Trophoblast cell (in vitro differentiated cells and primary cell): ENCODE measurements around the gene LPCAT3.

Experiments used
- DNase-seq, 2 donors: peaks; one replicate each; pipeline ENCODE4 v3.0.0-alpha.2; 2016
- H2AFZ ChIP-seq: 2 replicates; pipeline ENCODE4 v1.6.1; 2013; ENCODE audit warnings: low read length, moderate library complexity, mild to moderate bottlenecking; ENCODE audit not compliant: insufficient read depth, poor library complexity
- H2AK5ac ChIP-seq: 2 replicates; pipeline ENCODE4 v1.6.1; 2013; ENCODE audit warnings: mild to moderate bottlenecking, low read length
- H2BK120ac ChIP-seq: 2 replicates; pipeline ENCODE4 v1.6.1; 2013; ENCODE audit warnings: low read length, mild to moderate bottlenecking, moderate library complexity; ENCODE audit not compliant: insufficient read depth, poor library complexity
- H2BK12ac ChIP-seq: 2 replicates; pipeline ENCODE4 v1.6.1; 2013; ENCODE audit warnings: mild to moderate bottlenecking, low read length, moderate library complexity
- H2BK5ac ChIP-seq: 2 replicates; pipeline ENCODE4 v1.6.1; 2013; ENCODE audit warnings: low read length, low read depth, moderate library complexity, mild to moderate bottlenecking; ENCODE audit not compliant: poor library complexity
- H3K14ac ChIP-seq: 2 replicates; pipeline ENCODE4 v1.6.1; 2013; ENCODE audit warnings: mild to moderate bottlenecking, low read length
- H3K18ac ChIP-seq: 2 replicates; pipeline ENCODE4 v1.6.1; 2013; ENCODE audit warnings: mild to moderate bottlenecking, low read length
- H3K23ac ChIP-seq: 2 replicates; pipeline ENCODE4 v1.6.1; 2013; ENCODE audit warnings: low read length
- H3K27ac ChIP-seq: 2 replicates; pipeline ENCODE4 v1.5.1; 2013; ENCODE audit warnings: low read depth, mild to moderate bottlenecking, inconsistent platforms, low read length, moderate library complexity
- H3K27me3 ChIP-seq: 2 replicates; pipeline ENCODE4 v1.6.1; 2013; ENCODE audit warnings: inconsistent platforms, mild to moderate bottlenecking, low read length, moderate library complexity; ENCODE audit not compliant: insufficient read depth
- H3K36me3 ChIP-seq, 2 experiments: 1 replicate in 1 of 2; 2 replicates in 1 of 2; pipeline ENCODE4 v1.6.1; 2013; ENCODE audit warnings: low read length in 2 of 2, mild to moderate bottlenecking in 2 of 2, moderate library complexity in 1 of 2; ENCODE audit not compliant: insufficient read depth in 2 of 2, control insufficient read depth in 1 of 2
- H3K4ac ChIP-seq: 2 replicates; pipeline ENCODE4 v1.6.1; 2013; ENCODE audit warnings: low read depth, mild to moderate bottlenecking, low read length, moderate library complexity
- H3K4me1 ChIP-seq, 2 experiments: 1 replicate in 1 of 2; 2 replicates in 1 of 2; pipeline ENCODE4 v1.6.1; 2013; ENCODE audit warnings: low read length in 2 of 2, mild to moderate bottlenecking in 2 of 2, moderate library complexity in 1 of 2; ENCODE audit not compliant: insufficient read depth in 2 of 2, control insufficient read depth in 1 of 2
- H3K4me2 ChIP-seq: 2 replicates; pipeline ENCODE4 v1.6.1; 2013; ENCODE audit warnings: inconsistent platforms, mild to moderate bottlenecking, low read length, moderate library complexity
- H3K4me3 ChIP-seq: 2 replicates; pipeline ENCODE4 v1.5.1; 2013; ENCODE audit warnings: mild to moderate bottlenecking, low read depth, low read length, inconsistent platforms
- H3K79me1 ChIP-seq: one replicate; pipeline ENCODE4 v1.6.1; 2013; ENCODE audit warnings: low read length
- H3K79me2 ChIP-seq: 2 replicates; pipeline ENCODE4 v1.6.1; 2013; ENCODE audit warnings: low read length, mild to moderate bottlenecking; ENCODE audit not compliant: control insufficient read depth, insufficient read depth, poor library complexity
- H3K9ac ChIP-seq: 2 replicates; pipeline ENCODE4 v1.6.1; 2013; ENCODE audit warnings: mild to moderate bottlenecking, low read length
- H3K9me3 ChIP-seq: 2 replicates; pipeline ENCODE4 v1.6.1; 2013; ENCODE audit warnings: low read depth, mild to moderate bottlenecking, control low read depth, inconsistent platforms, low read length; ENCODE audit not compliant: insufficient read depth
- H4K12ac ChIP-seq: 2 replicates; pipeline ENCODE4 v1.6.1; 2013; ENCODE audit warnings: low read depth, mild to moderate bottlenecking, low read length, moderate library complexity
- H4K8ac ChIP-seq: 2 replicates; pipeline ENCODE4 v1.6.1; 2013; ENCODE audit warnings: low read depth, mild to moderate bottlenecking, low read length, moderate library complexity
- H4K91ac ChIP-seq: one replicate; pipeline ENCODE4 v1.6.1; 2013; ENCODE audit warnings: low read depth, mild to moderate bottlenecking, low read length, moderate library complexity
- WGBS: extraction: QIAGEN DNeasy Blood & Tissue Kit; methylation state at CpG from one replicate; pipeline ENCODE4 v1.1.7; 2013; ENCODE audit warnings: missing lambda C conversion rate; ENCODE audit not compliant: insufficient read length, insufficient coverage; ENCODE audit errors: extremely low coverage; 5-methylcytosine and 5-hydroxymethylcytosine counted together

Gene LPCAT3

DNA sequence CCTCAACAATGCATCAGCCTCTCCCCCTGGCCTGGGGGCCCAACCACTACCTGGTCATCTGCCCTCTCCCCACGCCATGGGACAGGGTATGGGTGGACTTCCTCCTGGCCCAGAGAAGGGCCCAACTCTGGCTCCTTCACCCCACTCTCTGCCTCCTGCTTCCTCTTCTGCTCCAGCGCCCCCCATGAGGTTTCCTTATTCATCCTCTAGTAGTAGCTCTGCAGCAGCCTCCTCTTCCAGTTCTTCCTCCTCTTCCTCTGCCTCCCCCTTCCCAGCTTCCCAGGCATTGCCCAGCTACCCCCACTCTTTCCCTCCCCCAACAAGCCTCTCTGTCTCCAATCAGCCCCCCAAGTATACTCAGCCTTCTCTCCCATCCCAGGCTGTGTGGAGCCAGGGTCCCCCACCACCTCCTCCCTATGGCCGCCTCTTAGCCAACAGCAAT is 82.1 kb downstream of the LPCAT3 start:
- no peak overlapping the region for H4K12ac ChIP-seq
- H2BK120ac ChIP-seq = no peak overlapping the region
- H4K91ac ChIP-seq = no peak overlapping the region
- no peak overlapping the region for H2BK5ac ChIP-seq
- no peaks in the 10 kb centered on the region for H3K9me3 ChIP-seq
- no peak overlapping the region for H3K27ac ChIP-seq
- no peak overlapping the region for H2AK5ac ChIP-seq
- H3K79me1 ChIP-seq = peaks cover 8% of the 10 kb centered on the region
- no peak overlapping the region for H3K14ac ChIP-seq
- H3K9ac ChIP-seq = no peak overlapping the region
- H2BK12ac ChIP-seq = no peak overlapping the region
- no CpG with 5 or more reads among the region's 3 CpGs for WGBS
- peaks cover 60 to 68% of the 10 kb centered on the region in 2 experiments for H3K36me3 ChIP-seq
- H3K4me2 ChIP-seq = no peak overlapping the region
- peaks cover 8% of the 10 kb centered on the region for H3K79me2 ChIP-seq
- no peak for DNase-seq
- H2AFZ ChIP-seq = no peak overlapping the region
- H3K4me1 ChIP-seq = peaks cover 5 to 9% of the 10 kb centered on the region in 2 experiments
- H4K8ac ChIP-seq = no peak overlapping the region
- no peak overlapping the region for H3K4me3 ChIP-seq
- no peak overlapping the region for H3K23ac ChIP-seq
- H3K18ac ChIP-seq = no peak overlapping the region
- H3K4ac ChIP-seq = no peak overlapping the region
- no peaks in the 10 kb centered on the region for H3K27me3 ChIP-seq

DNA sequence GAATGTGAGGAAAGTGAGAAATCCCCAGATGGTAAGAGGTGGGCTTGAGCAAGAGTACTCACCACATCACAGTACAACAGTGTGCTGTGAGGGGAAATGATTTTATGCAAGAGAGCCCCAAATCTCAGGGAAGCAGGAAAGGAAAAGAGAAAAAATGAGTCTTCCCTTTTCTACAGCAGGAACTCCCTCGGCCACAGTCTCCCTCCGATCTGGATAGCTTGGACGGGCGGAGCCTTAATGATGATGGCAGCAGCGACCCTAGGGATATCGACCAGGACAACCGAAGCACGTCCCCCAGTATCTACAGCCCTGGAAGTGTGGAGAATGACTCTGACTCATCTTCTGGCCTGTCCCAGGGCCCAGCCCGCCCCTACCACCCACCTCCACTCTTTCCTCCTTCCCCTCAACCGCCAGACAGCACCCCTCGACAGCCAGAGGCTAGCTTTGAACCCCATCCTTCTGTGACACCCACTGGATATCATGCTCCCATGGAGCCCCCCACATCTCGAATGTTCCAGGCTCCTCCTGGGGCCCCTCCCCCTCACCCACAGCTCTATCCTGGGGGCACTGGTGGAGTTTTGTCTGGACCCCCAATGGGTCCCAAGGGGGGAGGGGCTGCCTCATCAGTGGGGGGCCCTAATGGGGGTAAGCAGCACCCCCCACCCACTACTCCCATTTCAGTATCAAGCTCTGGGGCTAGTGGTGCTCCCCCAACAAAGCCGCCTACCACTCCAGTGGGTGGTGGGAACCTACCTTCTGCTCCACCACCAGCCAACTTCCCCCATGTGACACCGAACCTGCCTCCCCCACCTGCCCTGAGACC is 82.7 kb downstream of the LPCAT3 start:
- no peak for DNase-seq
- no peak overlapping the region for H4K91ac ChIP-seq
- no peak overlapping the region for H3K14ac ChIP-seq
- no peak overlapping the region for H2AK5ac ChIP-seq
- H3K4ac ChIP-seq = no peak overlapping the region
- H3K23ac ChIP-seq = no peak overlapping the region
- H3K9ac ChIP-seq = no peak overlapping the region
- H3K36me3 ChIP-seq = peaks cover 53 to 61% of the 10 kb centered on the region in 2 experiments
- peaks cover 8% of the 10 kb centered on the region for H3K79me1 ChIP-seq
- no peak overlapping the region for H2BK5ac ChIP-seq
- no peak overlapping the region for H3K27ac ChIP-seq
- no peak overlapping the region for H3K18ac ChIP-seq
- H3K27me3 ChIP-seq = no peaks in the 10 kb centered on the region
- H2BK120ac ChIP-seq = no peak overlapping the region
- H3K4me3 ChIP-seq = no peak overlapping the region
- no peak overlapping the region for H3K4me2 ChIP-seq
- H3K9me3 ChIP-seq = no peaks in the 10 kb centered on the region
- no peak overlapping the region for H4K12ac ChIP-seq
- peaks cover 8% of the 10 kb centered on the region for H3K79me2 ChIP-seq
- WGBS = no CpG with 5 or more reads among the region's 14 CpGs
- H3K4me1 ChIP-seq = peaks cover 5 to 9% of the 10 kb centered on the region in 2 experiments
- H2AFZ ChIP-seq = no peak overlapping the region
- H4K8ac ChIP-seq = no peak overlapping the region
- H2BK12ac ChIP-seq = no peak overlapping the region

DNA sequence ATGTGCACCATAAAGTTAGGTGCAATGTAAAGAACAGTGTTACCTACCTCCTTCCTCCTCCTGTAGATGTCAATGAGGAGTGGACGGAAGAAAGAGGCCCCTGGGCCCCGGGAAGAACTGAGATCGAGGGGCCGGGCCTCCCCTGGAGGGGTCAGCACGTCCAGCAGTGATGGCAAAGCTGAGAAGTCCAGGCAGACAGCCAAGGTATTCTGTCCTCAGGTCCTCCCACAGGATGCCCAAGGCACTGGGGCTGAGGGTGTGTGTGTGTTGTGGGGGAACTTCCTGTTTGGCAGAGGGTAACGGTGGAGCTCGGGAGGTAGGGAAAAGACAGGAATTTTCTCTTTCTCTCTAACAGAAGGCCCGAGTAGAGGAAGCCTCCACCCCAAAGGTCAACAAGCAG is 84.2 kb downstream of the LPCAT3 start:
- Histone ChIP-seq H3K23ac (no peak overlapping the region), H3K14ac (no peak overlapping the region), H2BK5ac (no peak overlapping the region), H3K36me3 (peaks cover 45 to 49% of the 10 kb centered on the region in 2 experiments), H3K18ac (no peak overlapping the region), H3K79me1 (peaks cover 11% of the 10 kb centered on the region), H4K8ac (no peak overlapping the region), H3K4ac (no peak overlapping the region), H2AK5ac (no peak overlapping the region), H2AFZ (no peak overlapping the region), H3K4me2 (no peak overlapping the region), H3K4me1 (peaks cover 16 to 19% of the 10 kb centered on the region in 2 experiments), H3K79me2 (peaks cover 17% of the 10 kb centered on the region), H4K91ac (no peak overlapping the region), H2BK120ac (no peak overlapping the region), H3K9me3 (no peaks in the 10 kb centered on the region), H4K12ac (peak overlapping the region; percentile 14), H3K27me3 (no peaks in the 10 kb centered on the region), H3K4me3 (no peak overlapping the region), H2BK12ac (no peak overlapping the region), H3K9ac (no peak overlapping the region), H3K27ac (no peak overlapping the region)
- no CpG with 5 or more reads among the region's 8 CpGs for WGBS
- DNase-seq = no peak

DNA sequence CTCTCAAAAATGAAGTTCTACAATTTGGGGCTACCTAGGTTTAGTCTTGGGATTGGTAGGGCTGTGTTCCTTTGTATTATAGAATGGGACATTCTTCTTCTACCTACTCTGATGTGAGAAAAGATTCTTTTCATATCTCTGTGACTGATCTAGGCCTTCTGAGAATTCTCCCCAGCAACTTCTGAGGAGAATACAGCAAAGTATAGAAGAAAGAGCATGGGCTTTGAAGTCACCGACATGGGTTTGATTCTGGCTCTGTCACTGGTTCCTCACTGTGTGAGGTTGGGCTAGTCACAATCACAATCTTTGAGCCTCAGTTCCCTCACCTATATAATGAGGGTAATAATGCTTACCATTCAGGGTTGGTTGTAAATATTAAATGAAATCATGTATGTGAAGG is 85.5 kb downstream of the LPCAT3 start:
- Histone ChIP-seq H4K12ac (no peak overlapping the region), H4K8ac (no peak overlapping the region), H3K79me2 (peaks cover 24% of the 10 kb centered on the region), H3K4ac (no peak overlapping the region), H3K9me3 (no peaks in the 10 kb centered on the region), H2BK12ac (no peak overlapping the region), H3K14ac (no peak overlapping the region), H3K4me3 (no peak overlapping the region), H2BK120ac (no peak overlapping the region), H2BK5ac (no peak overlapping the region), H3K9ac (no peak overlapping the region), H4K91ac (no peak overlapping the region), H3K18ac (no peak overlapping the region), H2AK5ac (no peak overlapping the region), H3K23ac (no peak overlapping the region), H3K27me3 (no peaks in the 10 kb centered on the region), H2AFZ (no peak overlapping the region), H3K27ac (no peak overlapping the region), H3K4me1 (peaks cover 10 to 15% of the 10 kb centered on the region in 2 experiments), H3K36me3 (peaks cover 36 to 40% of the 10 kb centered on the region in 2 experiments), H3K4me2 (no peak overlapping the region), H3K79me1 (peaks cover 16% of the 10 kb centered on the region)
- WGBS = no CpG with 5 or more reads among the region's 1 CpG
- peak in 1 of 2 donors; percentile 60 for DNase-seq
